CD14-positive monocyte (primary cell): ENCODE measurements around the gene TRUB2. TPM values are rescaled to one million over a fixed set of nuclear protein-coding genes. Genes with fewer than 3 reads are reported as not detected.

ENCODE experiments used
- DNase-seq, 3 donors: peaks; one replicate each; pipeline ENCODE4 v3.0.0-alpha.2; 2011 to 2022
- H2AFZ ChIP-seq: 2 replicates; pipeline ENCODE4 v1.6.0; 2012; ENCODE audit warnings: mild to moderate bottlenecking, low read depth, low read length, inconsistent platforms; ENCODE audit not compliant: insufficient read depth, poor library complexity, severe bottlenecking
- H3K27ac ChIP-seq, 2 donors: 1 replicate in 1 of 2; 2 replicates in 1 of 2; pipeline ENCODE4 v1.5.1; 2012 to 2013; ENCODE audit warnings: low read length in 2 of 2, control low read depth in 1 of 2, inconsistent platforms in 1 of 2, low read depth in 1 of 2, mild to moderate bottlenecking in 1 of 2
- H3K27me3 ChIP-seq, 2 donors: one replicate each; pipeline versions ENCODE4 v1.6.0 to v1.6.1; 2011 to 2013; ENCODE audit warnings: low read length in 2 of 2; ENCODE audit not compliant: control insufficient read depth in 2 of 2, insufficient read depth in 2 of 2
- H3K36me3 ChIP-seq, 2 donors: replicated peaks in 1 of 2; 1 replicate in 1 of 2; 2 replicates in 1 of 2; pipeline versions ENCODE4 v1.5.1 to v1.6.1; 2012 to 2013; ENCODE audit warnings: low read length in 2 of 2, control low read depth in 1 of 2, inconsistent platforms in 1 of 2, mild to moderate bottlenecking in 1 of 2; ENCODE audit not compliant: insufficient read depth in 2 of 2, control insufficient read depth in 1 of 2
- H3K4me1 ChIP-seq, 2 donors: 1 replicate in 1 of 2; 2 replicates in 1 of 2; pipeline versions ENCODE4 v1.5.1 to v1.6.1; 2012 to 2013; ENCODE audit warnings: low read length in 2 of 2, control low read depth in 1 of 2, inconsistent platforms in 1 of 2, mild to moderate bottlenecking in 1 of 2, moderate library complexity in 1 of 2; ENCODE audit not compliant: insufficient read depth in 2 of 2, control insufficient read depth in 1 of 2
- H3K4me2 ChIP-seq: replicated peaks from 2 replicates; pipeline ENCODE3; 2012; ENCODE audit warnings: low read length, moderate library complexity, mild to moderate bottlenecking; ENCODE audit not compliant: poor library complexity, severe bottlenecking; ENCODE audit errors: extremely low read depth
- H3K4me3 ChIP-seq, 3 experiments: fragments of 200-600 bp in 1 of 3; sonication (generic) in 1 of 3; replicated peaks in 1 of 3; 1 replicate in 2 of 3; 2 replicates in 1 of 3; pipeline ENCODE4 v1.5.1; 2011 to 2013; ENCODE audit warnings: low read length in 3 of 3, mild to moderate bottlenecking in 3 of 3, control low read depth in 2 of 3, low read depth in 2 of 3, inconsistent platforms in 1 of 3, moderate library complexity in 1 of 3
- H3K79me2 ChIP-seq: 2 replicates; pipeline ENCODE4 v1.6.0; 2012; ENCODE audit warnings: mild to moderate bottlenecking, control low read depth, inconsistent platforms, low read length, moderate library complexity; ENCODE audit not compliant: insufficient read depth
- H3K9ac ChIP-seq: 2 replicates; pipeline ENCODE4 v1.6.0; 2017; ENCODE audit warnings: low read length, mild to moderate bottlenecking; ENCODE audit not compliant: insufficient read depth, poor library complexity, severe bottlenecking
- H3K9me3 ChIP-seq, 2 donors: replicated peaks in 1 of 2; 1 replicate in 1 of 2; 2 replicates in 1 of 2; pipeline versions ENCODE4 v1.5.1 to v1.6.1; 2012 to 2013; ENCODE audit warnings: low read length in 2 of 2, control low read depth in 1 of 2; ENCODE audit not compliant: control insufficient read depth in 1 of 2, insufficient read depth in 1 of 2
- H4K20me1 ChIP-seq: 2 replicates; pipeline ENCODE4 v1.6.0; 2012; ENCODE audit warnings: mild to moderate bottlenecking, low read length, control low read depth, moderate library complexity; ENCODE audit not compliant: insufficient read depth
- H3K27ac Mint-ChIP-seq, 7 donors: one replicate each; pipeline ENCODE4 v1.8.0; 2020; ENCODE audit warnings: mild to moderate bottlenecking in 7 of 7, mixed read lengths in 7 of 7, moderate library complexity in 6 of 7, inconsistent platforms in 2 of 7
- H3K27me3 Mint-ChIP-seq, 3 donors: one replicate each; pipeline ENCODE4 v1.8.0; 2021 to 2022; ENCODE audit warnings: low read depth in 3 of 3, mild to moderate bottlenecking in 3 of 3, mixed read lengths in 3 of 3, moderate library complexity in 3 of 3, inconsistent platforms in 1 of 3
- H3K36me3 Mint-ChIP-seq, 2 donors: one replicate each; pipeline ENCODE4 v1.8.0; 2020; ENCODE audit warnings: mixed read lengths in 2 of 2, inconsistent platforms in 1 of 2, mild to moderate bottlenecking in 1 of 2
- H3K4me1 Mint-ChIP-seq: one replicate; pipeline ENCODE4 v1.8.0; 2020; ENCODE audit warnings: mild to moderate bottlenecking, mixed read lengths
- H3K4me3 Mint-ChIP-seq, 2 donors: one replicate each; pipeline ENCODE4 v1.8.0; 2020; ENCODE audit warnings: mild to moderate bottlenecking in 2 of 2, mixed read lengths in 2 of 2, moderate library complexity in 1 of 2
- H3K9me3 Mint-ChIP-seq, 7 donors: one replicate each; pipeline ENCODE4 v1.8.0; 2020 to 2022; ENCODE audit warnings: mixed read lengths in 7 of 7, mild to moderate bottlenecking in 6 of 7, moderate library complexity in 6 of 7, inconsistent platforms in 2 of 7
- WGBS: methylation state at CpG from one replicate; pipeline ENCODE4 v1.1.5; 2013; ENCODE audit warnings: missing lambda C conversion rate; ENCODE audit not compliant: insufficient coverage; 5-methylcytosine and 5-hydroxymethylcytosine counted together
- intact Hi-C, 2 donors: fragments of 100-400 bp; cut with micrococcal nuclease; formaldehyde crosslinking; loops; one replicate each; pipeline versions ENCODE4 v1.15.0 to v1.15.1; 2023
- polyA minus RNA-seq: library from RNA; depleted of rRNA, polyadenylated mRNA; stranded (reverse); fragments of >200 nt; gene quantifications from 2 replicates; pipeline ENCODE4 v1.2.3, GENCODE V29; 2012
- polyA plus RNA-seq, 3 donors: library from polyadenylated mRNA; depleted of rRNA in 1 of 3; unstranded in 2 of 3; stranded (reverse) in 1 of 3; fragments of 300-500 nt in 2 of 3; fragments of >200 nt in 1 of 3; fragmentation: Illumina TruSeq in 2 of 3; gene quantifications; 1 replicate in 2 of 3; 2 replicates in 1 of 3; pipeline ENCODE4 v1.2.3, GENCODE V29; 2012 to 2021
- total RNA-seq, 12 experiments: library from RNA in 1 of 12; stranded (reverse) in 1 of 12; fragments of 120-200 nt in 1 of 12; gene quantifications; one replicate each; pipeline ENCODE4 v1.2.4 and lab custom pipeline; 2013 to 2026; ENCODE audit warnings: mixed read lengths in 6 of 12, inconsistent platforms in 1 of 12
- TF ChIP-seq, protein P1 (sequence below): fragments of 200-600 bp; IDR thresholded peaks from one replicate; pipeline ENCODE4 v1.8.0; 2022; ENCODE audit warnings: antibody characterized with exemption, mild to moderate bottlenecking

TRUB2 gene, protein sequence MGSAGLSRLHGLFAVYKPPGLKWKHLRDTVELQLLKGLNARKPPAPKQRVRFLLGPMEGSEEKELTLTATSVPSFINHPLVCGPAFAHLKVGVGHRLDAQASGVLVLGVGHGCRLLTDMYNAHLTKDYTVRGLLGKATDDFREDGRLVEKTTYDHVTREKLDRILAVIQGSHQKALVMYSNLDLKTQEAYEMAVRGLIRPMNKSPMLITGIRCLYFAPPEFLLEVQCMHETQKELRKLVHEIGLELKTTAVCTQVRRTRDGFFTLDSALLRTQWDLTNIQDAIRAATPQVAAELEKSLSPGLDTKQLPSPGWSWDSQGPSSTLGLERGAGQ
- 10.4 TPM for total RNA-seq (2013)
- 10 to 100 TPM in 2 of 3 donors, 1 to 10 TPM in 1; 5.9 to 17.0 (median 13.5) TPM for polyA plus RNA-seq
- 3.9 and 8.8 TPM in 2 replicates for polyA minus RNA-seq
- 0.87 to 7.2 (median 5.3) reads per million in 11 experiments for total RNA-seq (lab: John Stamatoyannopoulos, UW)

DNA sequence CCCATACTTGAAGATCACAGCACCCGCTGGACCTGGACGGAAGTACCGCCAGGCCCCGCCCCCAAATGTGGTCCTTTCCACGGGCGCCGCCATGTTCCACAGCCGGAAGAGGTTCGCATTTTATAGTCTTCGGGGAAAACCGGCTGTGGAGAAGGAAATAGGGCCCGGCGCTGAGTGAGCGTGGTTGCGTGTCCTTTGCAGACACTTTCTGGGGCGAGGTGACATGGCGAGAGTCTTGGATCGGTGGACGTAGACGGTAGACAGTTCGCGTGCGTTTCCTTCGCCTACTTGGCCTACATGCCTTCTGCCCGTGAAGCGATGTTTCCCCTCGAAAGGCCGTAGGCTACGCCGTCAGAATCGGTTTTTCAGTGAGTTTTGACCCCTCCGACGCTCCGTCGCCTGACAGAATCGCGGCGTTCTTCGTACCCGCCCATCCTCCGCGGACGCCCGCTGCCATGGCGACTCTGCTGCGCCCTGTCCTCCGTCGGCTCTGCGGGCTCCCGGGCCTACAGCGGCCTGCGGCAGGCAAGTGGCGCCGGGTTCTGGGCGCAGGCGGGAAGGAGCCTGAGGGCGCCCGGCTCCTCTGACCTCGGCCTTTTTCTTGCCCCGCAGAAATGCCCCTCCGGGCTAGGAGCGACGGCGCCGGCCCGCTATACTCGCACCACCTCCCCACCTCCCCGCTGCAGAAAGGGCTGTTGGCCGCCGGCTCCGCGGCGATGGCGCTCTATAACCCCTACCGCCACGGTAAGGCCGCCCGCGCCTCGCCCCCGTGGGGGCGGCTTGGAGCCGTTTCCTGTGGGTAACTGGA lies at the start of gene TRUB2, which contains the start of gene COQ4:
Gene TRUB2, minus strand, starts transcription at position 44 of the 808 bp plus-strand sequence. Its CDS starts 39 bp downstream, at position 5.
Gene COQ4, plus strand, starts transcription at position 436 of the 808 bp plus-strand sequence. Its CDS starts 20 bp downstream, at position 456.
- H3K4me2 ChIP-seq, result peak within 1 kb of the TSS; percentile 98
- peak within 1 kb of the TSS; percentile 58 to 96 (median 76) for H3K4me3 ChIP-seq
- H4K20me1 ChIP-seq, result no peaks in the 10 kb centered on the region
- peak within 1 kb of the TSS; percentile 71 for H3K9ac ChIP-seq
- H3K27ac Mint-ChIP-seq, result peak within 1 kb of the TSS; percentile 95 to 99 (median 97)
- peak; percentile 90 to 92 (median 91) for DNase-seq
- TF ChIP-seq, protein P1, sequence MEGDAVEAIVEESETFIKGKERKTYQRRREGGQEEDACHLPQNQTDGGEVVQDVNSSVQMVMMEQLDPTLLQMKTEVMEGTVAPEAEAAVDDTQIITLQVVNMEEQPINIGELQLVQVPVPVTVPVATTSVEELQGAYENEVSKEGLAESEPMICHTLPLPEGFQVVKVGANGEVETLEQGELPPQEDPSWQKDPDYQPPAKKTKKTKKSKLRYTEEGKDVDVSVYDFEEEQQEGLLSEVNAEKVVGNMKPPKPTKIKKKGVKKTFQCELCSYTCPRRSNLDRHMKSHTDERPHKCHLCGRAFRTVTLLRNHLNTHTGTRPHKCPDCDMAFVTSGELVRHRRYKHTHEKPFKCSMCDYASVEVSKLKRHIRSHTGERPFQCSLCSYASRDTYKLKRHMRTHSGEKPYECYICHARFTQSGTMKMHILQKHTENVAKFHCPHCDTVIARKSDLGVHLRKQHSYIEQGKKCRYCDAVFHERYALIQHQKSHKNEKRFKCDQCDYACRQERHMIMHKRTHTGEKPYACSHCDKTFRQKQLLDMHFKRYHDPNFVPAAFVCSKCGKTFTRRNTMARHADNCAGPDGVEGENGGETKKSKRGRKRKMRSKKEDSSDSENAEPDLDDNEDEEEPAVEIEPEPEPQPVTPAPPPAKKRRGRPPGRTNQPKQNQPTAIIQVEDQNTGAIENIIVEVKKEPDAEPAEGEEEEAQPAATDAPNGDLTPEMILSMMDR, result no peak
- H3K36me3 ChIP-seq, result peaks cover 8 to 18% of the 10 kb centered on the region in 2 donors
- H2AFZ ChIP-seq, result peak within 1 kb of the TSS; percentile 98
- H3K27me3 Mint-ChIP-seq, result peaks cover 0 to 3% (median 0%) of the 10 kb centered on the region in 3 donors
- WGBS, result under 1% methylated on average over 79 of the region's 83 CpGs
- intact Hi-C loops, result loop anchor here (2.0 to 10.0 kb wide), 5 partner anchors 18 to 135 kb away; partner anchors contain the start of genes GOLGA2 (in 2 of the 2), SWI5 (in 2 of the 2), URM1 (in 2 of the 2) and ODF2 (in 1 of the 2)
- H3K27ac ChIP-seq, result peak within 1 kb of the TSS; percentile 86
- H3K9me3 Mint-ChIP-seq, result no peaks in the 10 kb centered on the region
- H3K9me3 ChIP-seq, result no peaks in the 10 kb centered on the region
- H3K4me1 ChIP-seq, result peaks cover 20 to 23% of the 10 kb centered on the region in 2 donors
- H3K4me1 Mint-ChIP-seq, result peaks cover 14% of the 10 kb centered on the region
- H3K4me3 Mint-ChIP-seq, result peak within 1 kb of the TSS; percentile 90 to 95
- peaks cover 30% of the 10 kb centered on the region for H3K79me2 ChIP-seq
- H3K36me3 Mint-ChIP-seq, result peaks cover 14 to 22% of the 10 kb centered on the region in 2 donors
- no peaks in the 10 kb centered on the region for H3K27me3 ChIP-seq
